ENCODE results near the gene ACP3.
A peak's percentile ranks its signal among the peaks of the same experiment; 100 is the strongest.
"Not testable (repeated sequence)": the region's sequence is repeated elsewhere in the genome, so short reads cannot be mapped to it uniquely, and the experiment has no call there.

ACP3 gene

DNA sequence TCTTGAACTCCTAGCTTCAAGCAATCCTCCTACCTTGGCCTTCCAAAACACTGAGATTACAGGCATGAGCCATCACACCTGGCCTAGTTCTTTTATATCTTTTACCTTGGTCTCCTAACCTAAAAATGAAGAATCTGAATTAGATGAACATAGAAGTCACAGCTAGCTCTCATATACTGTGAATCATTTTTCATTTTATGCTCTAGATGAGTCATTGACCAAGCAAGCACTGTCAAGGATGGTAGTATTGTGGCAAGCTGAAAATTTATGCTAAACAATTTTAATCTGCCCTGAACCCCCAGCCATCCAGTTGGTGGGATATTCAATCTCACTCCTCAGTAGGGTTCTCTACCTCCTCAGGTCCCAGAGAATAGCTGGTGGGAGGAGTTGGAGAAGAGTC lies 51.8 kb downstream of the ACP3 start:
- no peaks in the 10 kb centered on the region for H3K27me3 ChIP-seq (ENCODE audit: control insufficient read depth, insufficient read depth, low read length)
- no peaks in the 10 kb centered on the region for H3K9me3 ChIP-seq (ENCODE audit: control insufficient read depth, low read depth, low read length)
- H3K36me3 ChIP-seq (ENCODE audit: control insufficient read depth, low read depth, low read length), result no peaks in the 10 kb centered on the region
- no peak overlapping the region for H3K9ac ChIP-seq (ENCODE audit: low read length)
- H3K27ac ChIP-seq (ENCODE audit: low read length), result no peak overlapping the region
- H3K4me3 ChIP-seq (ENCODE audit: low read length), result no peak overlapping the region
- no peaks in the 10 kb centered on the region for H3K4me1 ChIP-seq (ENCODE audit: control insufficient read depth, low read depth, low read length)

DNA sequence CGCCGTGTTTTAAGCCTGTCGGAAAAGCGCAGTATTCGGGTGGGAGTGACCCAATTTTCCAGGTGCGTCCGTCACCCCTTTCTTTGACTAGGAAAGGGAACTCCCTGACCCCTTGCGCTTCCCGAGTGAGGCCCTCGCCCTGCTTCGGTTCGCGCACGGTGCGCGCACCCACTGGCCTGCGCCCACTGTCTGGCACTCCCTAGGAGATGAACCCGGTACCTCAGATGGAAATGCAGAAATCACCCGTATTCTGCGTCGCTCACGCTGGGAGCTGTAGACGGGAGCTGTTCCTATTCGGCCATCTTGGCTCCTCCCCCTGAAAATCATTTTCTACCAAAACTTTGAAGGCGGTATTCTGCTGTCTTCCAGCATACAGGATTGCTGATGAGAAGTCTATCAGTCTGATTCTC lies 59.7 kb downstream of the ACP3 start:
- not testable (repeated sequence) for H3K27ac ChIP-seq (ENCODE audit: low read length); H3K9me3 ChIP-seq (ENCODE audit: control insufficient read depth, low read depth, low read length); H3K36me3 ChIP-seq (ENCODE audit: control insufficient read depth, low read depth, low read length); H3K27me3 ChIP-seq (ENCODE audit: control insufficient read depth, insufficient read depth, low read length)
- H3K9ac ChIP-seq (ENCODE audit: low read length), result peak overlapping the region; percentile 58
- peaks cover 28% of the 10 kb centered on the region for H3K4me1 ChIP-seq (ENCODE audit: control insufficient read depth, low read depth, low read length)
- peak overlapping the region; percentile 59 for H3K4me3 ChIP-seq (ENCODE audit: low read length)

DNA sequence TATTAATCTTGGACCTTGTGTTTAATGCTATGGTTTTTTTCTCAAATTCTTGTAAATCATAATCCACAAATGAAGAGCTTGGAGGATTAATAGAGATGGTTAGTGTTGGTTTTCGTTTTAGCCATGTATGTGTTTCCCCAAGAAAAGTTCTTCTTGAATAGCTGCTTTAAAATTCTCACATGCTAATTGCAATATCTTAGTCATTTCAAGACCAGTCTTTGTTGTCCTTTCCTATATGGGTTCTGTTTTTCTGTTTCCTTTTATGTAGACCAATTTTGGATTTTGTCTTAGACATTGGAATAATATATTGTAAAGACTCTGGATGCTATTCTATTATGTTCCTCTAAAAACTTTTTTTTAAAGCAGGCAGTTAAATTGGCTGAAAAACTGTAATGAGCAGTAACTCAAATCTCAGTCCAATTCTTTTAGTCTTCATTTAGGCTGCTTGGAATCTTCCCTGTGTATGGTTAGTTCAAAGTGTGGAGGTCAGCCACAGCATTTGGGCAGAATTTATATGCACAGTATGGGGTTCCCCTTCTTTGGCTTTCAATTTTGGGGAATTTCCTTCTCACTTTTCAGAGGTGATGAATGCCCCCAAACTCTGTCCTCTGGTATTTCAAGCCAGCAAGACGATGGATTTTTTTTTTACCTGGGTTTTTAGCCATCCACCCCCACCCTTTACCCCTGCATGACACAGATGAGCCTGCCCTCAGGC lies 61.0 kb downstream of the ACP3 start:
- no peak overlapping the region for H3K27ac ChIP-seq (ENCODE audit: low read length)
- peaks cover 39% of the 10 kb centered on the region for H3K4me1 ChIP-seq (ENCODE audit: control insufficient read depth, low read depth, low read length)
- H3K36me3 ChIP-seq (ENCODE audit: control insufficient read depth, low read depth, low read length), result no peaks in the 10 kb centered on the region
- H3K9me3 ChIP-seq (ENCODE audit: control insufficient read depth, low read depth, low read length), result peaks cover 3% of the 10 kb centered on the region
- H3K9ac ChIP-seq (ENCODE audit: low read length), result no peak overlapping the region
- no peak overlapping the region for H3K4me3 ChIP-seq (ENCODE audit: low read length)
- H3K27me3 ChIP-seq (ENCODE audit: control insufficient read depth, insufficient read depth, low read length), result no peaks in the 10 kb centered on the region

DNA sequence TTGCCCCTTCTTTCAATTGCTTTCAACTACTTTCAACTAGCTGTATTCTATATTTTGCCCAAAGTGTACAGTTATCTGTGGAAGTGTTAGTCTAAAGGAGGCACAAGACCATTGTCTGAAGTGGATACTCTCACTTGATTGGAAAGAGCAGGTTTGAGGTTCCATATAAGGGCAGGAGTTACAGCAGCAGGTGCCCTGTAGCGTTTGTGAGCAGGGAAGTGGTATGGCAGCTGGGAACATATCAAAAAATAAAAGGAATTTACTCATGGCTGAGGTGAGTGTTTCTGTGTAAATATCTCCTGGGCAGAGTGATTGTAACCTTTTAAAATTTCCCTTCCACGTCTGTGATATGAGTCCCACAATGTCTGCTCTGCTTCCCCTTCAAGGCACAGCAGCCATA lies 61.6 kb downstream of the ACP3 start:
- peaks cover 3% of the 10 kb centered on the region for H3K9me3 ChIP-seq (ENCODE audit: control insufficient read depth, low read depth, low read length)
- no peaks in the 10 kb centered on the region for H3K36me3 ChIP-seq (ENCODE audit: control insufficient read depth, low read depth, low read length)
- H3K27me3 ChIP-seq (ENCODE audit: control insufficient read depth, insufficient read depth, low read length), result no peaks in the 10 kb centered on the region
- no peak overlapping the region for H3K4me3 ChIP-seq (ENCODE audit: low read length)
- H3K27ac ChIP-seq (ENCODE audit: low read length), result no peak overlapping the region
- peaks cover 42% of the 10 kb centered on the region for H3K4me1 ChIP-seq (ENCODE audit: control insufficient read depth, low read depth, low read length)
- H3K9ac ChIP-seq (ENCODE audit: low read length), result no peak overlapping the region

DNA sequence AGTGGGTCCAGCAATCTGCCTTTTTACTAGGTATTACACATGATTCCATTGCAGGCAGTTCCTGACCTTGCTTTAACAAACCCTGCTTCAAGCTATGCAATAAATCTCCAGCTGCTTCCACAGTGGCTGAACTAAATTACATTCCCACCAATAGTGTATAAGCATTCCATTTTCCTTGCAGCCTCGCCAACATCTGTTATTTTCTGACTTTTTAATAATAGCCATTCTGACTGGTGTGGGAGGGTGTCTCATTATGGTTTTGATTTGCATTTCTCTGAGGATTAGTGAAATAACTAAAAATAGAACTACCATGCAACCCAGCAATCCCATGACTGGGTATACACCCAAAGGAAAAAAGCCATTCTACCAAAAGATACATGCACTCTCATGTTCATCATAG lies 63.7 kb downstream of the ACP3 start:
- Histone ChIP-seq H3K9me3 (ENCODE audit: control insufficient read depth, low read depth, low read length) (peaks cover 3% of the 10 kb centered on the region), H3K4me3 (ENCODE audit: low read length) (no peak overlapping the region), H3K9ac (ENCODE audit: low read length) (no peak overlapping the region), H3K27ac (ENCODE audit: low read length) (no peak overlapping the region), H3K4me1 (ENCODE audit: control insufficient read depth, low read depth, low read length) (peaks cover 42% of the 10 kb centered on the region), H3K36me3 (ENCODE audit: control insufficient read depth, low read depth, low read length) (no peaks in the 10 kb centered on the region), H3K27me3 (ENCODE audit: control insufficient read depth, insufficient read depth, low read length) (no peaks in the 10 kb centered on the region)

DNA sequence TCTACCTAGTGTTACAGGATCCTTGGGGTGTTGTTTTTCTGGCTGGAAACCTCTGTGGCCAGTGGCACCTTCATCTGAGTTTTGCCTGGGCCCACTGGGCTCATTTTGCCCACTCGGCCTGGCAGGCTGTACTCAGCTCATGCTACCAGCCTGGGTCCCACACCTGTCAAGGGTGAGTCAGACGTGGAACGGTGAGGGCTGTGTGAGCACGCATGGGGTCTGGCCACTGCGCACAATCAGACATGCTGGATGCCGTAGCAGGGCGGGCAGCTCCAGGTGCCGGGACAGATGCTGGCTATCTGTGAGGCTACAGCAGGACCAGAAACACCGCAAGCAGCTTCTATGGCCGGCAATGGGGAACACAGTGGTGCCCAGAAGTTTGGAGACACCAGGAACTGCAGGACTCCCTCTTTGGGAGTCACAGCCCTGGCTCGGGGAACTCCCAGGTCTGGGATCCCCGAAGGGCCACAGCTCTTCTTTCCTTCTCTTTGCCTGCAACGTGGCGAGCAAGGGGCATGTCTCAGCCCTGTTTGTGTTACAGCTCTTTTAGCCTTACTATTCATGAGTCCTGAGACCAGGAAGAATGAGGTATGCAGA lies 64.2 kb downstream of the ACP3 start:
- Histone ChIP-seq H3K27me3 (ENCODE audit: control insufficient read depth, insufficient read depth, low read length) (no peaks in the 10 kb centered on the region), H3K4me1 (ENCODE audit: control insufficient read depth, low read depth, low read length) (peaks cover 42% of the 10 kb centered on the region), H3K4me3 (ENCODE audit: low read length) (peak overlapping the region; percentile 33), H3K9me3 (ENCODE audit: control insufficient read depth, low read depth, low read length) (peaks cover 3% of the 10 kb centered on the region), H3K27ac (ENCODE audit: low read length) (peak overlapping the region; percentile 65), H3K36me3 (ENCODE audit: control insufficient read depth, low read depth, low read length) (no peaks in the 10 kb centered on the region), H3K9ac (ENCODE audit: low read length) (peak overlapping the region; percentile 16)

DNA sequence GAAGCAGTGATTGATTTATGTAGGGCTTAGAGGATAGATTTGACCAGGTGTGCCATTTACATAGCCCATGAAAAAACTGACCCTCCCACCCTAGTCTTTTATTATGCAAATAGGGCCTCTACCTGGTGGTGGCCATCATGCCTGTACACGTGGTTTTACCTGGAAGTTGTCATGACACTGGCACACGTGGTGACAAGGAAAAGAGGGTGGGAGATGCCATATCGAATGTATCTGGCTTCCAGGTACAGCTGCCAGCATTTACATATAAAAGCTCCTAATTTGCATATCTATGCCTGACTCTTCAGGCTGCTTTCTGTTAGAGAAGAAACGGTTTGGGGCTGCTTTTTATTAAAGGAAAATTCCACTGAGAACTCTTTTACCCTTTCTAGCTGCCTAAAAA lies 65.1 kb downstream of the ACP3 start:
- H3K4me3 ChIP-seq (ENCODE audit: low read length), result peak overlapping the region; percentile 33
- H3K27ac ChIP-seq (ENCODE audit: low read length), result peak overlapping the region; percentile 69

DNA sequence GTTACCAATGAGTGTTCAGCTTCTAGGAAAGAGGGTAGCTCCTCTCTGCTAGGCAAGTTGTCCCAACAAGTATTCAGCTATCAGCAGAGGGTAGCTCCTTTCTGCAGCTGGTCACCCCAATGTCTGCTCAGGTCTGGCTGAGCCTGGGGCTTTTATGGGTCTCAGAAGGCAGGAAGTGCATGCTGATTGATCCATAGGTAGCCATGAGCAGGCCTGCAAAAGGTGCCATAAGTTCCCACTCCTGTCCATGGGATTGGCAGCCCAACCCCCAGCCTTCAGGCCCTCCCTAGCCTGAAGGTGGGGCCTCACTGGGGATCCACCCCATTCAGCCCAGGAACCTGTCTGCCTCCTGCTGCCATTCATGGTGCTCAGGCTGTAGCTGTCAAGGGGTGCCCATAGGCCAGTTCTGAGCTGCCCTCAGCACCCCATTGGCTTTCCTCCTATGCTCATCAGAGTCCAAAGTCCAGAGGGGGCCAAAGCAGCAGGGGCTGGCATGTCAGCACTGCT lies 65.5 kb downstream of the ACP3 start:
- Histone ChIP-seq H3K9me3 (ENCODE audit: control insufficient read depth, low read depth, low read length) (no peaks in the 10 kb centered on the region), H3K36me3 (ENCODE audit: control insufficient read depth, low read depth, low read length) (no peaks in the 10 kb centered on the region), H3K9ac (ENCODE audit: low read length) (peak overlapping the region; percentile 50), H3K4me3 (ENCODE audit: low read length) (peak overlapping the region; percentile 33), H3K27me3 (ENCODE audit: control insufficient read depth, insufficient read depth, low read length) (no peaks in the 10 kb centered on the region), H3K27ac (ENCODE audit: low read length) (peak overlapping the region; percentile 69), H3K4me1 (ENCODE audit: control insufficient read depth, low read depth, low read length) (peaks cover 42% of the 10 kb centered on the region)

More for the DNA sequence above, 65.1 kb downstream of the ACP3 start:
- Histone ChIP-seq H3K9ac (ENCODE audit: low read length) (peak overlapping the region; percentile 50), H3K9me3 (ENCODE audit: control insufficient read depth, low read depth, low read length) (peaks cover 3% of the 10 kb centered on the region), H3K4me1 (ENCODE audit: control insufficient read depth, low read depth, low read length) (peaks cover 42% of the 10 kb centered on the region), H3K27me3 (ENCODE audit: control insufficient read depth, insufficient read depth, low read length) (no peaks in the 10 kb centered on the region), H3K36me3 (ENCODE audit: control insufficient read depth, low read depth, low read length) (no peaks in the 10 kb centered on the region)

DNA sequence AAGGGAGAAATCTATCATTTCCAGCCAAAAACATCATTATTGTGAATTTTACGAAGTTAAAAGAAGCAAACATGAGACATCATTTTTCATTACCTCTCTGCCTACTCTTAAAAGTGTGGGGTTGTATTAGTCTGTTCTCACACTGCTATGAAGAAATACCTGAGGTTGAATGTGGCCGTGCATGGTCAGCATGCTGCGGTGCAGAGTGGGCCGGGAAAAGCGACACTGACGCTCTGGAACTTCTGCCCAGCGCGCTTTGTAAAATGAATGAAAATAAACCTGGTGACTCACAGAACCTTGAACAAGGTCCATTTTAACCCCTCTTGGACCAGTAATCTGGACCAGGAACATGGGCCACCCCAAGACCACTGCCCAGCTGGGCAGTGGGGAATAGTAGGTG lies 69.1 kb downstream of the ACP3 start:
- peaks cover 21% of the 10 kb centered on the region for H3K4me1 ChIP-seq (ENCODE audit: control insufficient read depth, low read depth, low read length)
- H3K27me3 ChIP-seq (ENCODE audit: control insufficient read depth, insufficient read depth, low read length), result no peaks in the 10 kb centered on the region
- no peaks in the 10 kb centered on the region for H3K36me3 ChIP-seq (ENCODE audit: control insufficient read depth, low read depth, low read length)
- H3K27ac ChIP-seq (ENCODE audit: low read length), result no peak overlapping the region
- no peaks in the 10 kb centered on the region for H3K9me3 ChIP-seq (ENCODE audit: control insufficient read depth, low read depth, low read length)
- no peak overlapping the region for H3K9ac ChIP-seq (ENCODE audit: low read length)
- H3K4me3 ChIP-seq (ENCODE audit: low read length), result no peak overlapping the region

DNA sequence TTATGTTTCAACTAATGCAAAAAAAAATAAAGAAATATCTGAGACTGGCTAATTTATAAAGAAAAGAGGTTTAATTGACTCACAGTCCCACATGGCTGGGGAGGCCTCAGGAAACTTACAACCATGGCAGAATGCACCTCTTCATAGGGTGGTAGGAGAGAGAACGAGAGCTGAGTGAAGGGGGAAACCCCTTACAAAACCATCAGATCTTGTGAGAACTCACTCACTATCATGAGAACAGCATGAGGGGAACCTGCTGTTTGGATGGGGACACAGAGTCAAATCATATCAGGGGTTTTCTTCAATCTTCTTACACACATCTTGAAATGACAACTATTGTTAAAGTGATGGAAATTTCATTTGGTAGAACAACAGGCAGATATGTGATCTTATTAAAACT lies 75.5 kb downstream of the ACP3 start:
- H3K27ac ChIP-seq (ENCODE audit: low read length); H3K4me1 ChIP-seq (ENCODE audit: control insufficient read depth, low read depth, low read length); H3K4me3 ChIP-seq (ENCODE audit: low read length); H3K27me3 ChIP-seq (ENCODE audit: control insufficient read depth, insufficient read depth, low read length); H3K9me3 ChIP-seq (ENCODE audit: control insufficient read depth, low read depth, low read length); H3K36me3 ChIP-seq (ENCODE audit: control insufficient read depth, low read depth, low read length); H3K9ac ChIP-seq (ENCODE audit: low read length): not testable (repeated sequence)

DNA sequence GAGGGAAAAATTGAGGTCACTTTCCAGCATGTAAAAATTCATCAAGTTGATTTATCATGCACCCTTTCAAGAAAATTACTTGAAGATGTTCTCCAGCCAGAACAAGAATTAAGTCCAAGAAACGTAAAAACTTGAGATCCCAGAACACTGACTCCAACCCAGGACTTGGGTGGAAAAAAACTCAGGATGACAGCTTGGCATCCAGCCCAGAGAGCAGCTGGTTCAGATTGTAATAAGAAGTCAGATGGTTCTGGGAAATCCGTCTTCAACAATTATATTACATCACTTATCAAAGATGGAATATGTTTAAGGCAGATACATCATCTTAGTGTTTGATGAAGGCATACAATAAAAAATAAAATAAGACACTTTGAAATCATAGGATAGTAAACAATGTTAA lies 77.1 kb downstream of the ACP3 start:
- H3K27ac ChIP-seq (ENCODE audit: low read length), result no peak overlapping the region
- H3K9me3 ChIP-seq (ENCODE audit: control insufficient read depth, low read depth, low read length), result no peaks in the 10 kb centered on the region
- H3K36me3 ChIP-seq (ENCODE audit: control insufficient read depth, low read depth, low read length), result no peaks in the 10 kb centered on the region
- no peak overlapping the region for H3K9ac ChIP-seq (ENCODE audit: low read length)
- H3K4me1 ChIP-seq (ENCODE audit: control insufficient read depth, low read depth, low read length), result peaks cover 4% of the 10 kb centered on the region
- no peak overlapping the region for H3K4me3 ChIP-seq (ENCODE audit: low read length)
- no peaks in the 10 kb centered on the region for H3K27me3 ChIP-seq (ENCODE audit: control insufficient read depth, insufficient read depth, low read length)

DNA sequence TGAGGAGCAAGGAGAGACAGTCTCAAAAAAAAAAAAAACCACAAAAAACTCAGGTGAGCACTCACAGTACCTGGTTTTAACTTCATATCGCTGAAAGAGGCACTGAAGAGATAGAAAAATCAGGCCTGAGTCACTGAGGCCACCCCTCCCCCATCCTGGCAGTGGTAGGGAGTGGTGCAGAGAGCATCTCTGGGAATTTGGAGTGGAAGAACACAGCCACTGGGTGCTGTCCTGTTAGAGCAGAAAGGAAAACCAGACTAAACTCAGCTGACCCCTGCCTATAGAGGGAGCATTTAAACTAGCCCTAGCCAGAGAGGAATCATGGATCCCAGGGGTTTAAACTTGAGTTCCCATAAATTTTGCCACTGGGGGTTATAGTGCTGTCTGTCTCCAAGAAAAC lies 77.9 kb downstream of the ACP3 start:
- Histone ChIP-seq H3K9ac (ENCODE audit: low read length) (no peak overlapping the region), H3K4me3 (ENCODE audit: low read length) (no peak overlapping the region), H3K4me1 (ENCODE audit: control insufficient read depth, low read depth, low read length) (peaks cover 4% of the 10 kb centered on the region), H3K36me3 (ENCODE audit: control insufficient read depth, low read depth, low read length) (no peaks in the 10 kb centered on the region), H3K9me3 (ENCODE audit: control insufficient read depth, low read depth, low read length) (no peaks in the 10 kb centered on the region), H3K27me3 (ENCODE audit: control insufficient read depth, insufficient read depth, low read length) (no peaks in the 10 kb centered on the region), H3K27ac (ENCODE audit: low read length) (no peak overlapping the region)
